B cell (primary cell): ENCODE data around the gene SIRT7. TPM values are rescaled to one million over a fixed set of nuclear protein-coding genes. Genes with fewer than 3 reads are reported as not detected.

Experiments
- ATAC-seq: fragments of 200-7000 bp; cut with Tn5 transposase; one replicate; pipeline ENCODE4 v1.10.0; 2021; ENCODE audit warnings: low read depth, mild to moderate bottlenecking, moderate number of reproducible peaks, moderate library complexity
- CTCF ChIA-PET: fragments of 350-600 bp; sonication (Branson Sonifier 250); formaldehyde crosslinking; loops from one replicate; lab custom pipeline; 2021; ENCODE audit warnings: antibody characterized with exemption, inconsistent platforms; lab: Charles Lee
- POLR2A ChIA-PET: fragments of 350-600 bp; sonication (Branson Sonifier 250); formaldehyde crosslinking; loops from one replicate; lab custom pipeline; 2021; ENCODE audit warnings: antibody characterized with exemption; lab: Charles Lee
- DNase-seq: peaks from one replicate; pipeline ENCODE4 v3.0.0; 2013
- H2AFZ ChIP-seq: 2 replicates; pipeline ENCODE4 v1.6.1; 2012; ENCODE audit warnings: mild to moderate bottlenecking, low read depth, low read length; ENCODE audit not compliant: insufficient read depth, poor library complexity, severe bottlenecking
- H3K27ac ChIP-seq, 2 donors: 1 replicate in 1 of 2; 2 replicates in 1 of 2; pipeline ENCODE4 v1.5.1; 2012 to 2013; ENCODE audit warnings: low read length in 2 of 2, mild to moderate bottlenecking in 2 of 2, moderate library complexity in 1 of 2
- H3K27me3 ChIP-seq, 4 experiments: fragments of 200-600 bp in 1 of 4; sonication (generic) in 1 of 4; replicated peaks in 1 of 4; 1 replicate in 2 of 4; 2 replicates in 2 of 4; pipeline versions ENCODE4 v1.6.1 to v1.7.0; 2013 to 2016; ENCODE audit warnings: low read length in 3 of 4, mild to moderate bottlenecking in 2 of 4, mixed read lengths in 1 of 4, moderate library complexity in 1 of 4; ENCODE audit not compliant: insufficient read depth in 4 of 4, control insufficient read depth in 3 of 4; ENCODE audit errors: control extremely low read depth in 1 of 4
- H3K36me3 ChIP-seq, 2 experiments: replicated peaks in 1 of 2; 1 replicate in 1 of 2; 2 replicates in 1 of 2; pipeline versions ENCODE4 v1.6.1 to v1.7.1; 2013; ENCODE audit warnings: low read length in 1 of 2; ENCODE audit not compliant: insufficient read depth in 2 of 2, control insufficient read depth in 1 of 2; ENCODE audit errors: control extremely low read depth in 1 of 2, extremely low read depth in 1 of 2
- H3K4me1 ChIP-seq, 2 donors: fragments of 200-600 bp in 1 of 2; sonication (generic) in 1 of 2; 1 replicate in 1 of 2; 2 replicates in 1 of 2; pipeline versions ENCODE4 v1.5.1 to v1.6.1; 2013 to 2017; ENCODE audit warnings: low read length in 2 of 2; ENCODE audit not compliant: control insufficient read depth in 2 of 2, insufficient read depth in 2 of 2
- H3K4me2 ChIP-seq: replicated peaks from 2 replicates; pipeline ENCODE3; 2012; ENCODE audit warnings: mild to moderate bottlenecking, low read depth, low read length; ENCODE audit not compliant: poor library complexity, severe bottlenecking
- H3K4me3 ChIP-seq, 5 experiments: fragments of 200-600 bp in 1 of 5; sonication (generic) in 1 of 5; 1 replicate in 3 of 5; 2 replicates in 2 of 5; pipeline versions ENCODE4 v1.5.1 to v1.7.0; 2011 to 2016; ENCODE audit warnings: low read length in 4 of 5, mild to moderate bottlenecking in 4 of 5, low read depth in 2 of 5, control low read depth in 1 of 5, moderate library complexity in 1 of 5; ENCODE audit not compliant: insufficient read depth in 1 of 5; ENCODE audit errors: control extremely low read depth in 1 of 5, extremely low read depth in 1 of 5
- H3K79me2 ChIP-seq: fragments of 200-600 bp; sonication (generic); one replicate; pipeline ENCODE4 v1.6.0; 2016; ENCODE audit warnings: low read length; ENCODE audit not compliant: control insufficient read depth, insufficient read depth
- H3K9ac ChIP-seq: fragments of 200-600 bp; sonication (generic); 2 replicates; pipeline ENCODE4 v1.6.1; 2017; ENCODE audit warnings: mild to moderate bottlenecking, low read length, moderate library complexity
- H3K9me3 ChIP-seq, 3 donors: one replicate each; pipeline versions ENCODE4 v1.6.1 to v1.7.1; 2013; ENCODE audit warnings: low read length in 2 of 3; ENCODE audit not compliant: control insufficient read depth in 2 of 3, insufficient read depth in 1 of 3; ENCODE audit errors: control extremely low read depth in 1 of 3
- H4K20me1 ChIP-seq: 2 replicates; pipeline ENCODE4 v1.6.0; 2012; ENCODE audit warnings: mild to moderate bottlenecking, low read length; ENCODE audit not compliant: insufficient read depth, control insufficient read depth, poor library complexity, severe bottlenecking
- H3K27ac Mint-ChIP-seq: one replicate; pipeline ENCODE4 v1.8.0; 2021; ENCODE audit warnings: mixed read lengths
- H3K27me3 Mint-ChIP-seq: one replicate; pipeline ENCODE4 v1.8.0; 2021; ENCODE audit warnings: mixed read lengths
- H3K4me1 Mint-ChIP-seq: one replicate; pipeline ENCODE4 v1.8.0; 2021; ENCODE audit warnings: mixed read lengths
- H3K4me3 Mint-ChIP-seq: one replicate; pipeline ENCODE4 v1.8.0; 2021; ENCODE audit warnings: mixed read lengths
- H3K9me3 Mint-ChIP-seq: one replicate; pipeline ENCODE4 v1.8.0; 2022; ENCODE audit warnings: mixed read lengths; ENCODE audit not compliant: insufficient read depth
- CTCF ChIP-seq: fragments of 200-600 bp; IDR thresholded peaks from one replicate; pipeline ENCODE4 v1.8.0; 2022; ENCODE audit warnings: antibody characterized with exemption, mild to moderate bottlenecking
- EZH2 ChIP-seq: IDR thresholded peaks from 2 replicates; pipeline ENCODE4 v1.6.1; 2012; ENCODE audit warnings: borderline replicate concordance, low read depth, mild to moderate bottlenecking, moderate library complexity, low read length; ENCODE audit not compliant: insufficient read depth, poor library complexity, severe bottlenecking
- WGBS: methylation state at CpG from one replicate; pipeline ENCODE4 v1.1.5; 2013; ENCODE audit warnings: missing lambda C conversion rate; ENCODE audit not compliant: insufficient coverage; 5-methylcytosine and 5-hydroxymethylcytosine counted together
- intact Hi-C: fragments of 100-400 bp; cut with micrococcal nuclease; formaldehyde crosslinking; loops from one replicate; pipeline ENCODE4 v1.10.0; 2022
- polyA plus RNA-seq: library from polyadenylated mRNA; depleted of rRNA; stranded (reverse); fragments of >200 nt; gene quantifications from 2 replicates; pipeline ENCODE4 v1.2.3, GENCODE V29; 2012
- total RNA-seq, 2 donors: library from RNA; stranded (reverse); fragments of 120-200 nt in 1 of 2; gene quantifications; 1 replicate in 1 of 2; 2 replicates in 1 of 2; pipeline versions ENCODE4 v1.2.3 to v1.2.4, GENCODE V29; 2013 to 2022

Gene SIRT7
- total and polyA plus RNA-seq, 2 donors (not counting 1 experiment from before 2014, with no cell fraction given): 77.2 to 82.7 TPM

GRCh38 chr17:81925860-81926450 is 8.0 kb upstream of the SIRT7 start:
- ATAC-seq (no peak), DNase-seq (no peak)
- TF ChIP-seq EZH2: no peak
- TF ChIP-seq CTCF: no peak
- H3K4me1 ChIP-seq: peaks cover 26 to 35% of the 10 kb centered on the region in 2 donors
- H3K4me3 ChIP-seq: peak overlapping the region in 4 of 5 experiments; percentile 56 to 78 (median 65)
- H3K9me3 Mint-ChIP-seq: no peaks in the 10 kb centered on the region
- H3K27me3 Mint-ChIP-seq: peaks cover 4% of the 10 kb centered on the region
- WGBS: 61% methylated on average over 6 of the region's 10 CpGs
- intact Hi-C loops: loop anchor here (1.0 to 5.0 kb wide), 6 partner anchors 8 to 94 kb away; partner anchors contain the start of genes ALYREF, ANAPC11, ARHGDIA and ASPSCR1
- H3K79me2 ChIP-seq: peaks cover 46% of the 10 kb centered on the region
- H3K4me3 Mint-ChIP-seq: peak overlapping the region; percentile 87
- H3K36me3 ChIP-seq: peaks cover 0 to 4% of the 10 kb centered on the region in 2 experiments
- peaks cover 26% of the 10 kb centered on the region for H3K4me1 Mint-ChIP-seq
- POLR2A ChIA-PET: interaction anchor here (0.7 to 1.5 kb wide), 3 partner anchors 8 to 242 kb away, joined by 3 to 6 read pairs (median 4); partner anchors contain the start of genes ARL16, HGS and SIRT7
- CTCF ChIA-PET: interaction anchor here (0.7 to 3.5 kb wide), 4 partner anchors 34 to 566 kb away, joined by 3 to 16 read pairs (median 5); no protein-coding TSS in a partner anchor
- peak overlapping the region; percentile 86 for H3K27ac Mint-ChIP-seq
- H3K9me3 ChIP-seq: no peaks in the 10 kb centered on the region
- H4K20me1 ChIP-seq: peaks cover 37% of the 10 kb centered on the region
- peaks cover 0 to 23% (median 9%) of the 10 kb centered on the region in 4 experiments for H3K27me3 ChIP-seq
- peak overlapping the region; percentile 91 for H3K4me2 ChIP-seq
- H3K27ac ChIP-seq: peak overlapping the region; percentile 26 to 85
- H2AFZ ChIP-seq: peak overlapping the region; percentile 41
- H3K9ac ChIP-seq: peak overlapping the region; percentile 66
